Progenitor cell of endocrine pancreas (in vitro differentiated cells): ENCODE data around the gene PPM1A. TPM values are rescaled to one million over a fixed set of nuclear protein-coding genes. Genes with fewer than 3 reads are reported as not detected.

ENCODE experiments used
- DNase-seq: peaks from one replicate; pipeline ENCODE4 v3.0.0; 2021; ENCODE audit warnings: low spot score; ENCODE audit not compliant: unreplicated experiment
- H3K27ac Mint-ChIP-seq: 2 replicates; pipeline ENCODE4 v1.8.0; 2021; ENCODE audit warnings: mild to moderate bottlenecking, moderate library complexity, mixed read lengths
- H3K27me3 Mint-ChIP-seq: 2 replicates; pipeline ENCODE4 v1.8.0; 2021; ENCODE audit warnings: mixed read lengths
- H3K36me3 Mint-ChIP-seq: 2 replicates; pipeline ENCODE4 v1.8.0; 2022; ENCODE audit warnings: mixed read lengths; ENCODE audit not compliant: insufficient read depth
- H3K4me1 Mint-ChIP-seq: 2 replicates; pipeline ENCODE4 v1.8.0; 2021; ENCODE audit warnings: low read depth, mixed read lengths
- H3K4me3 Mint-ChIP-seq: 2 replicates; pipeline ENCODE4 v1.8.0; 2021; ENCODE audit warnings: low read depth, mild to moderate bottlenecking, moderate library complexity, mixed read lengths
- H3K9me3 Mint-ChIP-seq: 2 replicates; pipeline ENCODE4 v1.8.0; 2021; ENCODE audit warnings: low read depth, mixed read lengths
- total RNA-seq: library from RNA; stranded (reverse); gene quantifications from 2 replicates; pipeline ENCODE4 v1.2.1, GENCODE V29; 2021
- TF ChIP-seq, protein P1 (sequence below): fragments of 200-600 bp; sonication (generic); IDR thresholded peaks from one replicate; pipeline ENCODE4 v1.5.0; 2021; ENCODE audit warnings: antibody characterized with exemption, mild to moderate bottlenecking; ENCODE audit not compliant: unreplicated experiment

Gene PPM1A
- total RNA-seq, 1 donor from 2014 or later = 43.1 TPM

DNA sequence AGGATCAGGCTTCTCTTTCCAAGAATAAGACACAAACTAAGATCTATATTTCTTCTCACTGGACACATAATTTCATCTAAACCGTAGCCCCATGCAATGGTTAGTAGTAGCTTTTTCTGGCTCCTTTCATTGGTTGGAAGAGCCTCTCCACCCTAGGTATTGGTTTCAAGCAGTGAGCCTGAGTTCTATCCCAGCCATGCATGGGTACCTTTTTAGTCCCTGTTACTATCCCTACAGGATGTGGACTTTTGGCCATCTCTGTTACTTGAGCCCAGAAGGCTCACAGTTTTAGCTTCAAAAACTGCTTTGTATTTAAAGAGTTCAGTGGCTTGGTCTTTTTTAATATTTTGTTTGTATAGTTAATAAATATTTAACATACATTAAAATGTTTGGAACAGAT, 16.1 kb downstream of the PPM1A start:
- Mint-ChIP-seq H3K9me3 (peaks cover 17% of the 10 kb centered on the region), H3K4me1 (peaks cover 9% of the 10 kb centered on the region), H3K36me3 (peaks cover 30% of the 10 kb centered on the region), H3K27me3 (no peaks in the 10 kb centered on the region), H3K4me3 (no peak overlapping the region), H3K27ac (no peak overlapping the region)
- DNase-seq = no peak
- TF ChIP-seq, protein P1, sequence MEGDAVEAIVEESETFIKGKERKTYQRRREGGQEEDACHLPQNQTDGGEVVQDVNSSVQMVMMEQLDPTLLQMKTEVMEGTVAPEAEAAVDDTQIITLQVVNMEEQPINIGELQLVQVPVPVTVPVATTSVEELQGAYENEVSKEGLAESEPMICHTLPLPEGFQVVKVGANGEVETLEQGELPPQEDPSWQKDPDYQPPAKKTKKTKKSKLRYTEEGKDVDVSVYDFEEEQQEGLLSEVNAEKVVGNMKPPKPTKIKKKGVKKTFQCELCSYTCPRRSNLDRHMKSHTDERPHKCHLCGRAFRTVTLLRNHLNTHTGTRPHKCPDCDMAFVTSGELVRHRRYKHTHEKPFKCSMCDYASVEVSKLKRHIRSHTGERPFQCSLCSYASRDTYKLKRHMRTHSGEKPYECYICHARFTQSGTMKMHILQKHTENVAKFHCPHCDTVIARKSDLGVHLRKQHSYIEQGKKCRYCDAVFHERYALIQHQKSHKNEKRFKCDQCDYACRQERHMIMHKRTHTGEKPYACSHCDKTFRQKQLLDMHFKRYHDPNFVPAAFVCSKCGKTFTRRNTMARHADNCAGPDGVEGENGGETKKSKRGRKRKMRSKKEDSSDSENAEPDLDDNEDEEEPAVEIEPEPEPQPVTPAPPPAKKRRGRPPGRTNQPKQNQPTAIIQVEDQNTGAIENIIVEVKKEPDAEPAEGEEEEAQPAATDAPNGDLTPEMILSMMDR = no peak

GRCh38 chr14:60266021-60266937, 17.3 kb downstream of the PPM1A start:
- DNase-seq = no peak
- Mint-ChIP-seq H3K36me3 (peaks cover 30% of the 10 kb centered on the region), H3K9me3 (peaks cover 17% of the 10 kb centered on the region), H3K27ac (no peak overlapping the region), H3K27me3 (no peaks in the 10 kb centered on the region), H3K4me3 (no peak overlapping the region), H3K4me1 (peaks cover 5% of the 10 kb centered on the region)
- TF ChIP-seq, protein P1 = peak; percentile 27

DNA sequence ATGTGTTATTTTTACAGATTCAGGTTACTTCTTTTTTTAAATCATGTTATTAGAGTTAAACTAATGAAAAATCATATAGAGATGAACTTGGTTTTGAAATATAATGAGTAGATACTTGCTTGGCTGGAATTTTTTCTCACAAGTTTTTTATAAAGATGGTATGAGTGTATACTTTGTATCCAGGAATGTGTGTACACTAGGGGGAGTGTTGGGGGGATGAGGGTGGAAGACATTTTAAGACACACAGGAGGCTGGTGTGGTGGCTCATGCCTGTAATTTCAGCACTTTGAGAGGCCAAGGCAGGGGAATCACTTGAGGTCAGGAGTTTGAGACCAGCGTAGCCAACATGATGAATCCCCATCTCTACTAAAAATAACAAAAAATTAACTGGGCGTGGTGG, 23.2 kb downstream of the PPM1A start:
- DNase-seq = no peak
- Mint-ChIP-seq H3K9me3 (peaks cover 11% of the 10 kb centered on the region), H3K27ac (no peak overlapping the region)

GRCh38 chr14:60273956-60274355, 24.9 kb downstream of the PPM1A start:
- DNase-seq = no peak
- TF ChIP-seq, protein P1 = no peak
- H3K4me3 Mint-ChIP-seq = no peak overlapping the region
- H3K9me3 Mint-ChIP-seq = peaks cover 11% of the 10 kb centered on the region
- peaks cover 25% of the 10 kb centered on the region for H3K4me1 Mint-ChIP-seq
- no peaks in the 10 kb centered on the region for H3K27me3 Mint-ChIP-seq
- peaks cover 13% of the 10 kb centered on the region for H3K36me3 Mint-ChIP-seq
- H3K27ac Mint-ChIP-seq = peak overlapping the region; percentile 2

More for the DNA sequence above, 23.2 kb downstream of the PPM1A start:
- H3K27me3 Mint-ChIP-seq = no peaks in the 10 kb centered on the region
- TF ChIP-seq, protein P1 = no peak
- peaks cover 23% of the 10 kb centered on the region for H3K4me1 Mint-ChIP-seq
- peaks cover 13% of the 10 kb centered on the region for H3K36me3 Mint-ChIP-seq
- H3K4me3 Mint-ChIP-seq = no peak overlapping the region

- DNase-seq = no peak
- Mint-ChIP-seq H3K9me3 (peaks cover 11% of the 10 kb centered on the region), H3K4me3 (no peak overlapping the region), H3K36me3 (peaks cover 11% of the 10 kb centered on the region), H3K27ac (no peak overlapping the region), H3K27me3 (no peaks in the 10 kb centered on the region), H3K4me1 (peaks cover 25% of the 10 kb centered on the region)
- TF ChIP-seq, protein P1 = no peak
These were observed 25.4 kb downstream of the PPM1A start for GRCh38 chr14:60274448-60274847.
